Activated CD4-positive, alpha-beta T cell treated with anti-CD3 and anti-CD28 coated beads, Interleukin-2, Interleukin-4, amounts not matched to agents 100 ng/mL and 50 ng/mL, durations not matched to agents 16 hours and 8 hours (primary cell): ENCODE data around the gene MYH11.
"Not testable (repeated sequence)": the region's sequence is repeated elsewhere in the genome, so short reads cannot be mapped to it uniquely, and the experiment has no call there.

ENCODE experiments used
- DNase-seq: peaks from one replicate; pipeline ENCODE4 v3.0.0-alpha.2; 2020; ENCODE audit warnings: low spot score

MYH11 gene

GRCh38 chr16:15672127-15672513 is 184.7 kb downstream of the MYH11 start:
- DNase-seq, result not testable (repeated sequence)

DNA sequence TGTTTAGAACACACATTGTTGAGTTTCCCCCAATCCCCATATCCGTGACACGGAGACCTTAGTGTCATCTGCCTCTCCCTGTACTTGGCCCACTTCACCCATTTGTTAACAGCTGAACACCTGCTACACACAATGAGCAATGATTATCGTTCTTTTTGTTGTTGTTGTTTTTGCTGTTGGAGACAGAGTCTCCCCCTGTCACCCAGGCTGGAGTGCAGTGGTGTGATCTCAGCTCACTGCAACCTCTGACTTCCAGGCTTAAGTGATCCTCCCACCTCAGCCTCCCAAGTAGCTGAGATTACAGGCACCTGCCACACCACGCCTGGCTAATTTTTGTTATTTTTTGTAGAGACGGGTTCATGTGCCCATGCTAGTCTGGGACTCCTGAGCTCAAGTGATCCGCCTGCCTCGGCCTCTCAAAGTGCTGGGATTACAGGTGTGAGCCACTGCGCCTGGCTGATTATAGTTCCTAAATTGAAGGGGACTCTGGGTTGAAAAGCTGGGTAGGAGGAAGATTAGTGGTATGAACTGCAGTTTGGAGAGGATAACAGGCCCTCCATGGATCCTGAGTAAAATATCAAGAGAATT is 185.2 kb downstream of the MYH11 start:
- no peak for DNase-seq

DNA sequence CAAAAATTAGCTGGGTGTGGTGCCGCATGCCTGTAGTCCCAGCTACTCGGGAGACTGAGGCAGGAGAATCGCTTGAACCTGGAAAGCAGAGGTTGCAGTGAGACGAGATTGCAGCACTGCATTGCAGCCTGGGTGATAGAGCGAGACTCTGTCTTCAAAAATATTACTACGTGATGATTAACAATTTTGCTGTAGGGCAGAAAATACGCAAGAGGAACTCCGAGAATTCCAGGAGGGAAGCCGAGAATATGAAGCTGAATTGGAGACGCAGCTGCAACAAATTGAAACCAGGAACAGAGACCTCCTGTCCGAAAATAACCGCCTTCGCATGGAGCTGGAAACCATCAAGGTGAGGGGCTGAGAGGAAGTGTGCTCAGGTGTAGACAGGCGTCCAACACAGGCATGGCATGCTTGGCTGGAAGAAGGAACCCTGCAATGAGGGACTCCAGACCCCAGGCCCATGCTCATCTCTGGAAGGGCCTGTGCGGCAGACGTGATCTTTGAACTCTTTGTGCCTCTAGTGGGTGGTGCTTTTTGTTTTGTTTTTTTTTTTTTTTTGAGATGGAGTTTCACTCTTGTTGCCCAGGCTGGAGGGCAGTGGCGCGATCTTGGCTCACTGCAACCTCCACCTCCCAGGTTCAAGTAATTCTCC is 189.6 kb downstream of the MYH11 start:
- no peak for DNase-seq

DNA sequence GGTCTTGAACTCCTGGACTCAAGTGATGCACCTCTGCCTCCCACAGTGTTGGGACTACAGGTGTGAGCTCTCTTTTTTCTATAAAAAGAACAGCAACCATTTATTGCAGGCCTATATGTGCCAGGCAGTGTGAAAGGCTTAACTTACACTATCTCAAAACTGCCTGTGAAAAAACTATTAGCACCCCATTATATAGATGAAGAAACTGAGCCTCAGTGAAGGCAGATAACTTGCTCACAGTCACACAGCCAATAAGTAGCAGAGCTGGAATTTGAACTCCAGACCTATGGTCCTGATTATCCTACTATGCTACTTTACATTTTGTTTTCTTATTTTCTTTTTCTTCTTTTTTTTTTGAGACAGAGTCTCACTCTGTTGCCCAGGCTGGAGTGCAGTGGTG is 191.7 kb downstream of the MYH11 start:
- no peak for DNase-seq

DNA sequence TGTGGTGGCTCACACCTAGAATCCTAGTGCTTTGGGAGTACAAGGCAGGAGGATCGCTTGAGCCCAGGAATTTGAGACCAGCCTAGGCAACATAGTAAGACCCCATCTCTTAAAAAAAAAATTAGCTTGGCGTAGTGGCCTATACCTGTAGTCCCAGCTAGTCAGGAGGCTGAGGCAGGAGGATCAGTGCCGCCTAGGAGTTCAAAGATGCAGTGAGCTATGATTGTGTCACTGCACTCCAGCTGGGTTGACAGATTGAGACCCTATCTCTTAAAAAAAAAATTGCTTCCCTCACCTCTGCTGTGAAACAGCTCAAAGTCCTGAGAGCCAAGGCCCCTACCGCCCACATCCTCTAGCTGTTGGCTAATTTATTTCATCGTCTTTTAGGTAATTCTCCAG is 196.6 kb downstream of the MYH11 start:
- no peak for DNase-seq

GRCh38 chr16:15658556-15658955 is 198.3 kb downstream of the MYH11 start:
- DNase-seq, result no peak

GRCh38 chr16:15658149-15658548 is 198.7 kb downstream of the MYH11 start:
- no peak for DNase-seq

- DNase-seq, result not testable (repeated sequence)
Measured at GRCh38 chr16:15655561-15655960, 201.3 kb downstream of the MYH11 start.

GRCh38 chr16:15654591-15654990 is 202.2 kb downstream of the MYH11 start:
- DNase-seq, result no peak

DNA sequence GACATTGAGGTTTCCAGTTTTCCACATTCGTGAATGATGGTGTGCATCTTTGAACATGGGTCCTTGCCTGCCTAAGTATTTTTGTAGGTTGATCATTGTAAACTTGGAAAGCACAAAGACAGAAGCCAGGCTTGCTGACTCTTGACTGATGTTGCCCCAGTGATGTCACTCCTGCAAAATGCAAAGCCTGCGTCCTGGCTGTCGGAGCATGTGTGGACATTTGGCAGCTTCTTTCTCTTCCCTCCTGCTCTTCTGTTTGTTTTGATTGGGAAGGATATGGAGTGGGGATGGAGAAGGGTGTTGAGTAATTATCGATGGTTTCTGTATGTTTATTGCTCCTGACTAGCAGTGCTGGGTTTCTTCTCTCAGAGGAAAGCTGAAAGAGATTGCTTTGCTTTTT is 203.6 kb downstream of the MYH11 start:
- no peak for DNase-seq
